HL-60 (cell line): ENCODE results near the gene ABHD2.
"Not testable (repeated sequence)": the region's sequence is repeated elsewhere in the genome, so short reads cannot be mapped to it uniquely, and the experiment has no call there.

Experiments
- DNase-seq, 2 experiments: peaks; one replicate each; pipeline ENCODE4 v3.0.0-alpha.2; 2010 to 2020; ENCODE audit warnings: low read depth in 1 of 2, low spot score in 1 of 2
- H3K27ac ChIP-seq: fragments of 250-450 bp; sonication (Bioruptor Pico); replicated peaks from 2 replicates; pipeline ENCODE4 v1.5.1; 2020; ENCODE audit warnings: mild to moderate bottlenecking, moderate library complexity
- H3K27me3 ChIP-seq: fragments of 250-450 bp; sonication (Bioruptor Pico); 2 replicates; pipeline ENCODE4 v1.5.1; 2021; ENCODE audit warnings: mild to moderate bottlenecking, moderate library complexity; ENCODE audit not compliant: insufficient read depth, poor library complexity, severe bottlenecking
- H3K4me3 ChIP-seq: replicated peaks from 2 replicates; pipeline ENCODE4 v1.5.1; 2011; ENCODE audit warnings: mild to moderate bottlenecking, control low read depth, low read length; ENCODE audit not compliant: insufficient read depth
- GABPA ChIP-seq: IDR thresholded peaks from 2 replicates; pipeline ENCODE4 v1.6.1; 2012; ENCODE audit warnings: low read depth
- POLR2AphosphoS5 ChIP-seq: IDR thresholded peaks from 2 replicates; pipeline ENCODE4 v1.6.1; 2012; ENCODE audit warnings: low read depth
- SPI1 ChIP-seq: IDR thresholded peaks from 2 replicates; pipeline ENCODE4 v1.6.1; 2012; ENCODE audit warnings: low read depth, mild to moderate bottlenecking, borderline replicate concordance
- TF ChIP-seq, protein P1 (sequence below): IDR thresholded peaks from one replicate; pipeline ENCODE4 v1.5.1; 2011; ENCODE audit warnings: low read length, control low read depth, inconsistent platforms; ENCODE audit not compliant: insufficient read depth
- TF ChIP-seq, protein P2 (sequence below): IDR thresholded peaks from 2 replicates; pipeline ENCODE4 v1.6.1; 2012; ENCODE audit warnings: low read depth; ENCODE audit not compliant: insufficient replicate concordance

ABHD2 gene

DNA sequence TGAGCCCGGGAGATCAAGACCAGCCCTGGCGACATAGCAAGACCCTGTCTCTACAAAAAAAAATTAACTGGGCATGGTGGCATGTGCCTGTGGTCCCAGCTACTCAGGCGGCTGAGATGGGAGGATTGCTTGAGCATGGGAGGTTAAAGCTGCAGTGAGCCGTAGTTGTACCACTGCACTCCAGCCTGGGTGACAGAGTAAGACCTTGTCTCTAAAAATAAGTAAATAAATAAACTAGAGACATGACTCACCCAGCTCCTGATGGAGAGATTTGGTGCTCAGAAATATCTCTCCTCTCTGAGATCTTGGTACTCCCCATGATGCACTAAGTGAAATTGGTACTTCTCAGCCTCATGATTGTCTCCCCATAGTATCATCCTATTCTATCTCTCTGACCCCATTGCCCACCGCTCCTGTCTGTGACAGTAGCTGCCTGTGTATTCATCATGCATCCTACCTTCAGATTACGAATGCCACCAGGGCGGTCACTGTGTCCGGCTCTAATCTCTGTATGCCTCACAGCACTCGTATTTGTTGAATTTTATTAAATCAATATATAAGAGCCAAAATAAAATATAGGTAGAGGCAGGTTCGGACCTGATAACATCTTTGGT, 50.9 kb downstream of the ABHD2 start:
- TF ChIP-seq, protein P1, sequence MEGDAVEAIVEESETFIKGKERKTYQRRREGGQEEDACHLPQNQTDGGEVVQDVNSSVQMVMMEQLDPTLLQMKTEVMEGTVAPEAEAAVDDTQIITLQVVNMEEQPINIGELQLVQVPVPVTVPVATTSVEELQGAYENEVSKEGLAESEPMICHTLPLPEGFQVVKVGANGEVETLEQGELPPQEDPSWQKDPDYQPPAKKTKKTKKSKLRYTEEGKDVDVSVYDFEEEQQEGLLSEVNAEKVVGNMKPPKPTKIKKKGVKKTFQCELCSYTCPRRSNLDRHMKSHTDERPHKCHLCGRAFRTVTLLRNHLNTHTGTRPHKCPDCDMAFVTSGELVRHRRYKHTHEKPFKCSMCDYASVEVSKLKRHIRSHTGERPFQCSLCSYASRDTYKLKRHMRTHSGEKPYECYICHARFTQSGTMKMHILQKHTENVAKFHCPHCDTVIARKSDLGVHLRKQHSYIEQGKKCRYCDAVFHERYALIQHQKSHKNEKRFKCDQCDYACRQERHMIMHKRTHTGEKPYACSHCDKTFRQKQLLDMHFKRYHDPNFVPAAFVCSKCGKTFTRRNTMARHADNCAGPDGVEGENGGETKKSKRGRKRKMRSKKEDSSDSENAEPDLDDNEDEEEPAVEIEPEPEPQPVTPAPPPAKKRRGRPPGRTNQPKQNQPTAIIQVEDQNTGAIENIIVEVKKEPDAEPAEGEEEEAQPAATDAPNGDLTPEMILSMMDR = no peak
- TF ChIP-seq POLR2AphosphoS5 (no peak), SPI1 (no peak)
- no peak for DNase-seq
- Histone ChIP-seq H3K4me3 (no peak overlapping the region), H3K27me3 (no peaks in the 10 kb centered on the region), H3K27ac (no peak overlapping the region)

DNA sequence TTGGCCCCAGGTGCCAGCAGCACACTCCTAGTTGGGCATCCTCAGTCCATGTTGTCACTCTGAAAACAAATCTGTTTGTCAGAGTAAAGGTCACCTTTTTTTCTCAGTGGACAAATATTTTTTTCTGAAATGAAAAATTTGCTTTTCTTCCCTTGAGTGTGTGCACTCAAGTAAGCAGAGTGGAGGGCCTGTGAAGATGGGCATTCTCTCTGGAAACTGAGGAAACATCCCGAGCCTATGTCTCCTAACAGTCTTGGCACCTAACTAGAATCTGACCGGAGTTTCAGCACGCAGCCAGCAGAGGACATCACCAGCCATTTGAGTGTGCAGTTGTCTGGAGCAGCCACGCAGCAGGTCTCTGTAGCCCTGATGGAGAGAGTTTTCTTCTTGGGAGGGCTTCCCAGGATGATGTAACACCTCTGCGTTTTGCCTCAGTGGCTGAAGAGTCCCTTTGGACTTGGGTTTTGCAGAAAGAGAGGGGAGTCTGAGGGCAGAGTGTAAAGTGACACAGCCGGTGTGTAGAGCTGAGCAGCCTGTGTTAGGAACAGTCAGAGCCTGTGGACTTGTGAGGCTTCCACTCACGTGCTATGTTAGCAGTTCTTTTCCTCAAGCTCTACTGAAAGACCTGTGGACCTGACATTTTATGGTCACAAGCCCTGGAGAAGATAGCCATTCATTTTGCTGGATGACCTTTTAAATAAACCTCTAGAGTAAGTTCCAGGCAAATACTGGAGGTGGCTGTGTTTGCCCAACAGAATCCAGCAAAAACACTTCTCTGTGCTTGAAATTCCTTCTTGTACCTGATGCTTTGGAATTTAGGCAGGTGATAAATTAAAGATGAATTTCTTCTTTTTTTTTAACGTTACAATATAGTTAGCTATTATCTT, 51.6 kb downstream of the ABHD2 start:
- no peak for TF ChIP-seq POLR2AphosphoS5
- TF ChIP-seq, protein P2, sequence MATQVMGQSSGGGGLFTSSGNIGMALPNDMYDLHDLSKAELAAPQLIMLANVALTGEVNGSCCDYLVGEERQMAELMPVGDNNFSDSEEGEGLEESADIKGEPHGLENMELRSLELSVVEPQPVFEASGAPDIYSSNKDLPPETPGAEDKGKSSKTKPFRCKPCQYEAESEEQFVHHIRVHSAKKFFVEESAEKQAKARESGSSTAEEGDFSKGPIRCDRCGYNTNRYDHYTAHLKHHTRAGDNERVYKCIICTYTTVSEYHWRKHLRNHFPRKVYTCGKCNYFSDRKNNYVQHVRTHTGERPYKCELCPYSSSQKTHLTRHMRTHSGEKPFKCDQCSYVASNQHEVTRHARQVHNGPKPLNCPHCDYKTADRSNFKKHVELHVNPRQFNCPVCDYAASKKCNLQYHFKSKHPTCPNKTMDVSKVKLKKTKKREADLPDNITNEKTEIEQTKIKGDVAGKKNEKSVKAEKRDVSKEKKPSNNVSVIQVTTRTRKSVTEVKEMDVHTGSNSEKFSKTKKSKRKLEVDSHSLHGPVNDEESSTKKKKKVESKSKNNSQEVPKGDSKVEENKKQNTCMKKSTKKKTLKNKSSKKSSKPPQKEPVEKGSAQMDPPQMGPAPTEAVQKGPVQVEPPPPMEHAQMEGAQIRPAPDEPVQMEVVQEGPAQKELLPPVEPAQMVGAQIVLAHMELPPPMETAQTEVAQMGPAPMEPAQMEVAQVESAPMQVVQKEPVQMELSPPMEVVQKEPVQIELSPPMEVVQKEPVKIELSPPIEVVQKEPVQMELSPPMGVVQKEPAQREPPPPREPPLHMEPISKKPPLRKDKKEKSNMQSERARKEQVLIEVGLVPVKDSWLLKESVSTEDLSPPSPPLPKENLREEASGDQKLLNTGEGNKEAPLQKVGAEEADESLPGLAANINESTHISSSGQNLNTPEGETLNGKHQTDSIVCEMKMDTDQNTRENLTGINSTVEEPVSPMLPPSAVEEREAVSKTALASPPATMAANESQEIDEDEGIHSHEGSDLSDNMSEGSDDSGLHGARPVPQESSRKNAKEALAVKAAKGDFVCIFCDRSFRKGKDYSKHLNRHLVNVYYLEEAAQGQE = no peak
- no peak for TF ChIP-seq GABPA
- H3K4me3 ChIP-seq = no peak overlapping the region
- H3K27ac ChIP-seq = peak overlapping the region; percentile 47

DNA sequence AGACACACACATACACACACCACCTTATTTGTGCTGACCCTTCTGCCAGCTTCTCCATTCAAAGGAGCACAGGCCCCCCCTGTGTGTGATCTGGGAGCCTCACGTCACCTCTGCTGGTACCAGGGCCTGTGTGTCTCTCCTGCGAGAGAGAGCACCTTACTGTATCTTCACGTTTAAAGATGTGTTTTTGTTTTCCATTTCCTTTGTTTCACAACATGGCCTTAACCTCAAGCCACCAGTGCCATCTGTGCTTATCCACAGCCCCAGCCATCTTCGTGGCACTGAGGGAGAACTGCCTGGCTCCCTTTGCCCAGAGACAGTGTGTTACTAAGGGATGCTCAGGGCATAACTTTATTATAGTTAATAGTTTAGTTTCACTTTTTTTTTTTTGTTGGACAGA, 52.3 kb downstream of the ABHD2 start:
- DNase-seq = peak in 1 of 2 experiments; percentile 72
- Histone ChIP-seq H3K4me3 (no peak overlapping the region), H3K27me3 (no peaks in the 10 kb centered on the region), H3K27ac (peak overlapping the region; percentile 47)
- TF ChIP-seq GABPA (no peak), POLR2AphosphoS5 (peak; percentile 71)
- TF ChIP-seq, protein P2 = no peak

More for the DNA sequence above, 51.6 kb downstream of the ABHD2 start:
- DNase-seq = no peak
- H3K27me3 ChIP-seq = no peaks in the 10 kb centered on the region

DNA sequence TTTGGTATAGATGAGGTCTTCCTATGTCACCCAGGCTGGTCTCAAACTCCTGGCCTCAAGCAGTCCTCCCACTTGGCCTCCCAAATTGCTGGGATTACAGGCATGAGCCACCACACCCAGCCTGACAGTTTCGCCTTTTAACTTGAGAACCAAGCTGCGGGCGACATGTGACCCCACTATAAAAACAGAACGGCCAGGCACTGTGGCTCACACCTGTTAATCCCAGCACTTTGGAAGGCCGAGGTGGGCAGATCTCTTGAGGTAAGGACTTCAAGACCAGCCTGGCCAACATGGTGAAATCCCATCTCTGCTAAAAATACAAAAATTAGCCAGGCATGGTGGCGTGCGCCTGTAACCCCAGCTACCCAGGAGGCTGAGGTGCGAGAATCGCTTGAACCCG, 52.9 kb downstream of the ABHD2 start:
- not testable (repeated sequence) for H3K4me3 ChIP-seq, H3K27me3 ChIP-seq, DNase-seq
- H3K27ac ChIP-seq = peak overlapping the region; percentile 47

DNA sequence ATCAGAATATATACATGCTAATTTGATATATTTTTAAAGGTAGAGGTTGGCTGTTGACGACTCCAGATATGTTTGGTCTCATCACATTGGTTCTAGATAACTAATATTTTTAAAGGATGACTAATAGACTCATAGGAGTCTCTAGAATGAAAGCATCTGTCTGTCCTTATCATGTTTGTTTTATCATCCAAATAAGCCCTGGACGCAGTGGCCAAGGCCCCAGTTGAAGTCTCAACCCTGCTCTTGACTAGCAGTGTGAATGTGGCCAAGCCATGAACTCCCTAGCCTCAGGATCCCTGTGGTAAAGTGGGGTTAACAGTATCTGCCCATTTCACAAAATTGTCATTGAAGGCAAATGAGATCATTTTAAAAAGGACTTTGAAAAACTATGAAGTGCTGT, 53.6 kb downstream of the ABHD2 start:
- TF ChIP-seq, protein P1 = no peak
- TF ChIP-seq GABPA (no peak), SPI1 (no peak), POLR2AphosphoS5 (no peak)
- TF ChIP-seq, protein P2 = no peak
- Histone ChIP-seq H3K27me3 (no peaks in the 10 kb centered on the region), H3K27ac (no peak overlapping the region; the same call in 1 of the 2 replicates), H3K4me3 (no peak overlapping the region)
- no peak for DNase-seq
